Measurements from ENCODE around the gene HIF3A.

DNA sequence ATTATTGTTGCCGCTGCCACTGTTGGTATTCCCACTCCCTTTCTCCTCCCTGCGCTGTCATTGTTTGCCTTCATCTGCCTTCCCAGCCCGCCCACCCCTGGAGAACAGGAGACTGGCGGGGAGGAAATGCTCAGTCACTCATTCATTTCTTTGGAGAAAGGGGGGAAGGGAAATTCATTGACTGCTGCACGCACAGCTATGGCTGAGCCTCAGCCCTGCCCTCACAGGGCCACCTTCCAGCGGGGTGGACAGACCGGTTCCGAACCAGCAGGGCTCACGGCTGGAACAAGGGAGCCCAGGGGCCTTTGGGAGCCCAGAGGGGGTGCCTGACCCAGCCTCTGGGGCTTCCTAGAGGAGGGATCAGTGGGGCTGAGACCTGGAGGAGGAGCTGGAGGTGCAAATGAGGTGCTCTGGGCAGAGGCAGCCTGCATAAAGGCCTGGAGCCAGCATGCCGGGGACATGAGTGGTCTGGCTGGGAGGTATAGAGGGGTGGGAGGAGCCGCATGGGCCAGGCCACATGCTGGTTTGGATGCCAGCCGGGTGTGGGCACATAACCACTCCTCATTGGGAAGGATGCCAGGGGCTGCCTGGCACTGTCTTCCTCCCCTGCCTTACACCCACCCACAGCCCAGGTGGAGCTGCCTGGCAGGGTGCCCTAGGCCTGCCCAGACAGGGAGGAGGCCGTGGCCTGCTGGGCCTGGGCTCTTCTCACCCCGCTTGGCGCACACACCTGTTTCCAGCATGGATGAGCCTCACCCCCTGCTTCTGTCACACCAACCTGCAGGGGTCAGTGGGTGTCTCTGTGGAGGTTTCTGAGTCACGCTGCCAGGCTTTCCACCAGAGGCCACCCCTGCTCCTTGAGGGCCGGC is 76.9 kb downstream of the HIF3A start:
- no peak for TF ChIP-seq CTCF (IDR thresholded peaks at IDR 0.05)
- no peak for TF ChIP-seq EP300 (IDR thresholded peaks at IDR 0.05)
